BJ (cell line): Measurements from ENCODE around the gene TPST1. TPM values are rescaled to one million over a fixed set of nuclear protein-coding genes. Genes with fewer than 3 reads are reported as not detected.

Source experiments
- CTCF ChIA-PET: fragments of 350-600 bp; formaldehyde crosslinking; extraction: SDS; loops from one replicate; lab custom pipeline; 2021; ENCODE audit warnings: antibody characterized with exemption, inconsistent platforms; lab: Yijun Ruan, JAX
- POLR2A ChIA-PET: fragments of 300-600 bp; sonication (Branson Sonifier 250); formaldehyde crosslinking; extraction: SDS; loops from one replicate; lab custom pipeline; 2021; ENCODE audit warnings: antibody characterized with exemption; lab: Charles Lee
- DNase-seq: peaks from one replicate; pipeline ENCODE4 v3.0.0-alpha.2; 2011; ENCODE audit warnings: low read depth
- H3K27me3 ChIP-seq: 2 replicates; pipeline ENCODE4 v1.6.0; 2011; ENCODE audit warnings: low read length; ENCODE audit not compliant: control insufficient read depth, insufficient read depth
- H3K36me3 ChIP-seq: 2 replicates; pipeline ENCODE4 v1.5.1; 2011; ENCODE audit warnings: low read length; ENCODE audit not compliant: control insufficient read depth, insufficient read depth
- H3K4me3 ChIP-seq: 2 replicates; pipeline ENCODE4 v1.5.1; 2011; ENCODE audit warnings: low read depth, mild to moderate bottlenecking, control low read depth, low read length
- CTCF ChIP-seq: IDR thresholded peaks from 2 replicates; pipeline ENCODE4 v1.5.1; 2011; ENCODE audit warnings: low read depth, mild to moderate bottlenecking, control low read depth, inconsistent platforms, low read length, moderate library complexity; ENCODE audit not compliant: insufficient read depth
- polyA plus RNA-seq: library from polyadenylated mRNA; depleted of rRNA; stranded (reverse); fragments of >200 nt; gene quantifications from 2 replicates; pipeline ENCODE4 v1.2.3, GENCODE V29; 2011

TPST1 gene
- polyA plus RNA-seq, 1 experiment = 34.9 TPM

- Histone ChIP-seq H3K27me3 (no peaks in the 10 kb centered on the region), H3K36me3 (peaks cover 1% of the 10 kb centered on the region; the same call in 1 of the 2 replicates), H3K4me3 (no peak overlapping the region)
- no peak for DNase-seq
- POLR2A ChIA-PET = no interaction called here
- no peak for TF ChIP-seq CTCF
- CTCF ChIA-PET = no interaction called here
Measured at GRCh38 chr7:66237906-66238772, 33.0 kb downstream of the TPST1 start.

GRCh38 chr7:66238773-66239466, 33.8 kb downstream of the TPST1 start:
- Histone ChIP-seq H3K27me3 (no peaks in the 10 kb centered on the region), H3K36me3 (peaks cover 1% of the 10 kb centered on the region; the same call in 1 of the 2 replicates), H3K4me3 (no peak overlapping the region)
- ChIA-PET CTCF (no interaction called here), POLR2A (interaction anchor here (0.5 kb wide), 1 partner anchor 20 kb away, joined by 4 read pairs; no protein-coding TSS in a partner anchor)
- no peak for TF ChIP-seq CTCF
- DNase-seq = no peak

- Histone ChIP-seq H3K4me3 (no peak overlapping the region), H3K27me3 (no peaks in the 10 kb centered on the region), H3K36me3 (peaks cover 1% of the 10 kb centered on the region; the same call in 1 of the 2 replicates)
- TF ChIP-seq CTCF = no peak
- ChIA-PET POLR2A (no interaction called here), CTCF (interaction anchor here (0.6 to 2.2 kb wide), 2 partner anchors 98 to 263 kb away, joined by 3 to 5 read pairs; no protein-coding TSS in a partner anchor)
- no peak for DNase-seq
Measured at GRCh38 chr7:66239467-66239856, 34.3 kb downstream of the TPST1 start.

GRCh38 chr7:66245008-66245407, 39.9 kb downstream of the TPST1 start:
- TF ChIP-seq CTCF = no peak
- DNase-seq = no peak
- H3K27me3 ChIP-seq = no peaks in the 10 kb centered on the region
- ChIA-PET CTCF (no interaction called here), POLR2A (no interaction called here)
- no peak overlapping the region for H3K4me3 ChIP-seq
- H3K36me3 ChIP-seq = peaks cover 1% of the 10 kb centered on the region; the same call in 1 of the 2 replicates

GRCh38 chr7:66246554-66247171, 41.5 kb downstream of the TPST1 start:
- POLR2A ChIA-PET = no interaction called here
- TF ChIP-seq CTCF = no peak
- no peaks in the 10 kb centered on the region for H3K27me3 ChIP-seq
- H3K4me3 ChIP-seq = no peak overlapping the region
- CTCF ChIA-PET = interaction anchor here (1.1 kb wide), 1 partner anchor 11 kb away, joined by 4 read pairs; no protein-coding TSS in a partner anchor
- no peaks in the 10 kb centered on the region for H3K36me3 ChIP-seq
- DNase-seq = no peak
